IMR-90 (cell line): Measurements from ENCODE around the gene BPTF. TPM values are rescaled to one million over a fixed set of nuclear protein-coding genes. Genes with fewer than 3 reads are reported as not detected.
A peak's percentile ranks its signal among the peaks of the same experiment; 100 is the strongest.

Source experiments
- ATAC-seq: fragments of 200-7000 bp; cut with Tn5 transposase; 2 replicates; pipeline ENCODE4 v1.9.1; 2020; ENCODE audit warnings: low read depth, mild to moderate bottlenecking, moderate library complexity
- BruUV-seq: library from RNA; stranded (reverse); fragments of 400-500 nt; replicated peaks from 2 replicates; lab custom pipeline; 2021; lab: Mats Ljungman, UMichigan
- CTCF ChIA-PET: fragments of 300-600 bp; formaldehyde crosslinking; extraction: SDS; loops from one replicate; lab custom pipeline; 2021; ENCODE audit warnings: antibody characterized with exemption; lab: Yijun Ruan, JAX
- POLR2A ChIA-PET: fragments of 300-600 bp; sonication (Branson Sonifier 250); formaldehyde crosslinking; loops from one replicate; lab custom pipeline; 2022; ENCODE audit warnings: antibody characterized with exemption; ENCODE audit not compliant: unreplicated experiment; lab: Charles Lee
- DNase-seq: peaks from one replicate; pipeline ENCODE4 v3.0.0; 2013
- H2AFZ ChIP-seq: replicated peaks from 2 replicates; pipeline ENCODE3; 2013; ENCODE audit warnings: low read length, mild to moderate bottlenecking; ENCODE audit not compliant: poor library complexity
- H2AK5ac ChIP-seq: 2 replicates; pipeline ENCODE4 v1.6.1; 2013; ENCODE audit warnings: low read depth, low read length, inconsistent platforms
- H2AK9ac ChIP-seq: replicated peaks from 2 replicates; pipeline ENCODE3; 2013; ENCODE audit warnings: mild to moderate bottlenecking, low read depth, low read length, moderate library complexity; ENCODE audit not compliant: poor library complexity
- H2BK120ac ChIP-seq: 2 replicates; pipeline ENCODE4 v1.6.1; 2013; ENCODE audit warnings: low read depth, low read length, inconsistent platforms
- H2BK15ac ChIP-seq: 3 replicates; pipeline ENCODE4 v1.6.1; 2013; ENCODE audit warnings: low read depth, low read length, inconsistent platforms
- H2BK20ac ChIP-seq: 2 replicates; pipeline ENCODE4 v1.6.1; 2013; ENCODE audit warnings: low read depth, mild to moderate bottlenecking, inconsistent platforms, low read length, moderate library complexity
- H2BK5ac ChIP-seq: 2 replicates; pipeline ENCODE4 v1.6.1; 2013; ENCODE audit warnings: mild to moderate bottlenecking, low read depth, low read length, inconsistent platforms; ENCODE audit not compliant: poor library complexity, severe bottlenecking
- H3K14ac ChIP-seq: replicated peaks from 2 replicates; pipeline ENCODE4 v1.6.1; 2013; ENCODE audit warnings: low read depth, low read length, inconsistent platforms
- H3K18ac ChIP-seq: 2 replicates; pipeline ENCODE4 v1.6.1; 2013; ENCODE audit warnings: low read depth, low read length, control low read depth
- H3K23ac ChIP-seq: 2 replicates; pipeline ENCODE4 v1.6.1; 2013; ENCODE audit warnings: low read depth, low read length, inconsistent platforms
- H3K27ac ChIP-seq: 2 replicates; pipeline ENCODE4 v1.5.1; 2013; ENCODE audit warnings: mild to moderate bottlenecking, control low read depth, low read length; ENCODE audit not compliant: insufficient read depth
- H3K27me3 ChIP-seq: 2 replicates; pipeline ENCODE4 v1.6.1; 2013; ENCODE audit warnings: low read length; ENCODE audit not compliant: control insufficient read depth, insufficient read depth
- H3K36me3 ChIP-seq: 2 replicates; pipeline ENCODE4 v1.6.1; 2013; ENCODE audit warnings: low read length, mixed read lengths; ENCODE audit not compliant: control insufficient read depth, insufficient read depth
- H3K4ac ChIP-seq: 2 replicates; pipeline ENCODE4 v1.6.1; 2013; ENCODE audit warnings: low read depth, low read length, inconsistent platforms
- H3K4me1 ChIP-seq: 2 replicates; pipeline ENCODE4 v1.6.1; 2013; ENCODE audit warnings: low read length, mixed read lengths; ENCODE audit not compliant: control insufficient read depth, insufficient read depth
- H3K4me2 ChIP-seq: 2 replicates; pipeline ENCODE4 v1.6.1; 2013; ENCODE audit warnings: low read depth, mild to moderate bottlenecking, control low read depth, low read length, moderate library complexity
- H3K4me3 ChIP-seq: 2 replicates; pipeline ENCODE4 v1.5.1; 2013; ENCODE audit warnings: low read depth, mild to moderate bottlenecking, control low read depth, low read length, moderate library complexity; ENCODE audit not compliant: insufficient read depth
- H3K56ac ChIP-seq: 2 replicates; pipeline ENCODE4 v1.6.1; 2013; ENCODE audit warnings: low read length, inconsistent platforms; ENCODE audit not compliant: insufficient read depth; ENCODE audit errors: extremely low read depth
- H3K79me1 ChIP-seq, 2 experiments: 2 replicates each; pipeline ENCODE4 v1.6.1; 2013; ENCODE audit warnings: low read length in 2 of 2, inconsistent platforms in 1 of 2, low read depth in 1 of 2
- H3K9ac ChIP-seq: 2 replicates; pipeline ENCODE4 v1.6.1; 2013; ENCODE audit warnings: low read depth, low read length, control low read depth
- H3K9me1 ChIP-seq: 2 replicates; pipeline ENCODE4 v1.6.1; 2013; ENCODE audit warnings: low read length, inconsistent platforms; ENCODE audit not compliant: insufficient read depth
- H3K9me3 ChIP-seq: 2 replicates; pipeline ENCODE4 v1.6.1; 2013; ENCODE audit warnings: low read length; ENCODE audit not compliant: control insufficient read depth, insufficient read depth
- H4K20me1 ChIP-seq: 2 replicates; pipeline ENCODE4 v1.6.1; 2013; ENCODE audit warnings: low read length, inconsistent platforms; ENCODE audit not compliant: insufficient read depth
- H4K5ac ChIP-seq: 2 replicates; pipeline ENCODE4 v1.6.1; 2013; ENCODE audit warnings: mild to moderate bottlenecking, low read depth, low read length, control low read depth
- H4K8ac ChIP-seq, 2 experiments: 2 replicates each; pipeline ENCODE4 v1.6.1; 2013; ENCODE audit warnings: low read depth in 2 of 2, low read length in 2 of 2, control low read depth in 1 of 2, inconsistent platforms in 1 of 2
- H4K91ac ChIP-seq: 2 replicates; pipeline ENCODE4 v1.6.1; 2013; ENCODE audit warnings: low read depth, low read length, inconsistent platforms; ENCODE audit not compliant: insufficient read depth
- BHLHE40 ChIP-seq: fragments of 150-350 bp; IDR thresholded peaks from 2 replicates; pipeline ENCODE4 v1.6.1; 2016; ENCODE audit warnings: mild to moderate bottlenecking, low read depth, low read length
- CEBPB ChIP-seq: IDR thresholded peaks from 2 replicates; pipeline ENCODE4 v1.6.1; 2012; ENCODE audit warnings: low read depth, low read length, improper control_type of control experiment
- CHD1 ChIP-seq: IDR thresholded peaks from 2 replicates; pipeline ENCODE4 v1.6.1; 2012; ENCODE audit warnings: low read depth, low read length, improper control_type of control experiment
- FOS ChIP-seq: fragments of 150-350 bp; IDR thresholded peaks from 2 replicates; pipeline ENCODE4 v1.6.1; 2016; ENCODE audit warnings: low read depth, low read length
- MAFK ChIP-seq: IDR thresholded peaks from 2 replicates; pipeline ENCODE4 v1.6.1; 2012; ENCODE audit warnings: low read depth, low read length, improper control_type of control experiment
- MAZ ChIP-seq: IDR thresholded peaks from 2 replicates; pipeline ENCODE4 v1.6.1; 2012; ENCODE audit warnings: low read depth, mild to moderate bottlenecking, low read length, improper control_type of control experiment, moderate library complexity, borderline replicate concordance
- MXI1 ChIP-seq: IDR thresholded peaks from 2 replicates; pipeline ENCODE4 v1.6.1; 2012; ENCODE audit warnings: low read depth, mild to moderate bottlenecking, low read length, moderate library complexity, borderline replicate concordance
- NFE2L2 ChIP-seq: fragments of 150-350 bp; IDR thresholded peaks from 2 replicates; pipeline ENCODE4 v1.6.1; 2016; ENCODE audit warnings: low read depth, mild to moderate bottlenecking, low read length
- POLR2A ChIP-seq: IDR thresholded peaks from 2 replicates; pipeline ENCODE4 v1.6.1; 2012; ENCODE audit warnings: mild to moderate bottlenecking, low read depth, low read length
- RAD21 ChIP-seq: IDR thresholded peaks from 2 replicates; pipeline ENCODE4 v1.6.1; 2012; ENCODE audit warnings: low read length, improper control_type of control experiment
- RCOR1 ChIP-seq: IDR thresholded peaks from 2 replicates; pipeline ENCODE4 v1.6.1; 2012; ENCODE audit warnings: mild to moderate bottlenecking, low read length, improper control_type of control experiment; ENCODE audit not compliant: insufficient replicate concordance
- RFX5 ChIP-seq: IDR thresholded peaks from 2 replicates; pipeline ENCODE4 v1.8.0; 2012; ENCODE audit warnings: low read depth, mild to moderate bottlenecking, low read length, moderate library complexity
- SMC3 ChIP-seq: fragments of 150-350 bp; IDR thresholded peaks from 2 replicates; pipeline ENCODE4 v1.6.1; 2016; ENCODE audit warnings: low read depth, mild to moderate bottlenecking, antibody characterized with exemption, low read length, moderate library complexity
- WGBS, 2 experiments: methylation state at CpG; one replicate each; pipeline versions ENCODE4 v1.1.5 to v1.1.7; 2013; ENCODE audit warnings: missing lambda C conversion rate in 2 of 2; ENCODE audit not compliant: insufficient read length in 1 of 2; ENCODE audit errors: extremely low coverage in 2 of 2; 5-methylcytosine and 5-hydroxymethylcytosine counted together
- dilution Hi-C: fragments of 300-500 bp; cut with HindIII; formaldehyde crosslinking; loops from one replicate; pipeline ENCODE4 v1.14.3; 2018; ENCODE audit warnings: low sequenced_read_pairs; ENCODE audit not compliant: unreplicated experiment
- in situ Hi-C: fragments of 300-500 bp; cut with MboI; formaldehyde crosslinking; loops from 3 replicates; pipeline ENCODE4 v1.14.3; 2019; ENCODE audit warnings: low sequenced_read_pairs, inconsistent platforms, mixed read lengths
- intact Hi-C: fragments of 100-400 bp; cut with micrococcal nuclease; formaldehyde crosslinking; loops from 2 replicates; pipeline ENCODE4 v1.10.0; 2022
- polyA plus RNA-seq, 3 experiments: library from polyadenylated mRNA; depleted of rRNA; stranded (reverse); fragments of >200 nt; gene quantifications; 2 replicates each; pipeline ENCODE4 v1.2.3, GENCODE V29; 2012; ENCODE audit warnings: low replicate concordance in 1 of 3
- total RNA-seq: library from RNA; depleted of rRNA; stranded (reverse); fragments of >200 nt; gene quantifications from 2 replicates; pipeline ENCODE4 v1.2.3, GENCODE V29; 2012
- TF ChIP-seq, protein P1 (sequence below): fragments of 150-350 bp; IDR thresholded peaks from 2 replicates; pipeline ENCODE4 v1.6.1; 2017; ENCODE audit warnings: mild to moderate bottlenecking, antibody characterized with exemption, low read length, low read depth
- TF ChIP-seq, protein P2 (sequence below): fragments of 150-350 bp; IDR thresholded peaks from 2 replicates; pipeline ENCODE4 v1.6.1; 2016; ENCODE audit warnings: low read depth, mild to moderate bottlenecking, low read length, moderate library complexity, borderline replicate concordance
- TF ChIP-seq, protein P3 (sequence below): conservative IDR thresholded peaks from 2 replicates; pipeline ENCODE4 v1.5.1; 2012; ENCODE audit warnings: mild to moderate bottlenecking, low read depth, low read length, improper control_type of control experiment

The BPTF gene
- total and polyA plus RNA-seq, 2 of the 4 experiments (the other 2 are of a cell fraction), result 32.3 to 35.7 TPM

DNA sequence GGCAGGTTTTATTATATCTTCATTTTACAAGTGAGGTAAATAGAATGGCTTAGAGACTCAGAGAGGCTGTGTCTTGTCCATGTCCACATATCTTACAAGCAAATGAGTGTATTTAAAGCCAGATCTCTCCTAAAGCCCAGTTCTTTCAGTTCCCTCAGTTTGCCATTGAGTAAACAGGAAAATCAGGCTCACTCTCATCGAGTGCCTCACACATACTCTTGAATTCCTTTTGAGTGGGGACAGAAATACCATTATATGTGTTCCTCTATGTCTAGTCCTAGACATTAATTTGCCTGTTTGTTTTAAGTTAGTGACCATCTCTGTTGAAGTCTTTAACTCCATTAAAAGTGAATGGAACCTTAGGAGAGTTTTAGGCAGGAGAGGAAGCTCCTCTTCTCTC, 40.1 kb downstream of the BPTF start:
- no peak overlapping the region for H4K91ac ChIP-seq
- in situ Hi-C loops (no loop called here), dilution Hi-C loops (no loop called here), intact Hi-C loops (no loop called here)
- H4K5ac ChIP-seq, result no peak overlapping the region
- H3K9me1 ChIP-seq, result peaks cover 10% of the 10 kb centered on the region
- no peak overlapping the region for H4K8ac ChIP-seq
- H3K4ac ChIP-seq, result no peak overlapping the region
- no peak overlapping the region for H2BK20ac ChIP-seq
- TF ChIP-seq, protein P1, sequence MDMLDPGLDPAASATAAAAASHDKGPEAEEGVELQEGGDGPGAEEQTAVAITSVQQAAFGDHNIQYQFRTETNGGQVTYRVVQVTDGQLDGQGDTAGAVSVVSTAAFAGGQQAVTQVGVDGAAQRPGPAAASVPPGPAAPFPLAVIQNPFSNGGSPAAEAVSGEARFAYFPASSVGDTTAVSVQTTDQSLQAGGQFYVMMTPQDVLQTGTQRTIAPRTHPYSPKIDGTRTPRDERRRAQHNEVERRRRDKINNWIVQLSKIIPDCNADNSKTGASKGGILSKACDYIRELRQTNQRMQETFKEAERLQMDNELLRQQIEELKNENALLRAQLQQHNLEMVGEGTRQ, result no peak
- TF ChIP-seq BHLHE40 (no peak), RCOR1 (no peak), CEBPB (no peak), NFE2L2 (no peak), SMC3 (no peak), CHD1 (no peak), RAD21 (no peak), RFX5 (no peak), POLR2A (no peak), MAZ (no peak), MXI1 (no peak), FOS (no peak), MAFK (no peak)
- TF ChIP-seq, protein P2, sequence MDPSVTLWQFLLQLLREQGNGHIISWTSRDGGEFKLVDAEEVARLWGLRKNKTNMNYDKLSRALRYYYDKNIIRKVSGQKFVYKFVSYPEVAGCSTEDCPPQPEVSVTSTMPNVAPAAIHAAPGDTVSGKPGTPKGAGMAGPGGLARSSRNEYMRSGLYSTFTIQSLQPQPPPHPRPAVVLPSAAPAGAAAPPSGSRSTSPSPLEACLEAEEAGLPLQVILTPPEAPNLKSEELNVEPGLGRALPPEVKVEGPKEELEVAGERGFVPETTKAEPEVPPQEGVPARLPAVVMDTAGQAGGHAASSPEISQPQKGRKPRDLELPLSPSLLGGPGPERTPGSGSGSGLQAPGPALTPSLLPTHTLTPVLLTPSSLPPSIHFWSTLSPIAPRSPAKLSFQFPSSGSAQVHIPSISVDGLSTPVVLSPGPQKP, result no peak
- TF ChIP-seq, protein P3, sequence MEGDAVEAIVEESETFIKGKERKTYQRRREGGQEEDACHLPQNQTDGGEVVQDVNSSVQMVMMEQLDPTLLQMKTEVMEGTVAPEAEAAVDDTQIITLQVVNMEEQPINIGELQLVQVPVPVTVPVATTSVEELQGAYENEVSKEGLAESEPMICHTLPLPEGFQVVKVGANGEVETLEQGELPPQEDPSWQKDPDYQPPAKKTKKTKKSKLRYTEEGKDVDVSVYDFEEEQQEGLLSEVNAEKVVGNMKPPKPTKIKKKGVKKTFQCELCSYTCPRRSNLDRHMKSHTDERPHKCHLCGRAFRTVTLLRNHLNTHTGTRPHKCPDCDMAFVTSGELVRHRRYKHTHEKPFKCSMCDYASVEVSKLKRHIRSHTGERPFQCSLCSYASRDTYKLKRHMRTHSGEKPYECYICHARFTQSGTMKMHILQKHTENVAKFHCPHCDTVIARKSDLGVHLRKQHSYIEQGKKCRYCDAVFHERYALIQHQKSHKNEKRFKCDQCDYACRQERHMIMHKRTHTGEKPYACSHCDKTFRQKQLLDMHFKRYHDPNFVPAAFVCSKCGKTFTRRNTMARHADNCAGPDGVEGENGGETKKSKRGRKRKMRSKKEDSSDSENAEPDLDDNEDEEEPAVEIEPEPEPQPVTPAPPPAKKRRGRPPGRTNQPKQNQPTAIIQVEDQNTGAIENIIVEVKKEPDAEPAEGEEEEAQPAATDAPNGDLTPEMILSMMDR, result no peak
- no CpG with 5 or more reads among the region's 1 CpG for WGBS, 2 experiments
- no peak overlapping the region for H3K14ac ChIP-seq
- H3K9me3 ChIP-seq, result no peaks in the 10 kb centered on the region
- CTCF ChIA-PET, result no interaction called here
- no peak overlapping the region for H3K18ac ChIP-seq
- no peak overlapping the region for H2BK15ac ChIP-seq
- H2AK9ac ChIP-seq, result no peak overlapping the region
- no peaks in the 10 kb centered on the region for H3K27me3 ChIP-seq
- H2BK5ac ChIP-seq, result no peak overlapping the region
- H2AK5ac ChIP-seq, result no peak overlapping the region
- peaks cover 6% of the 10 kb centered on the region for H3K4me1 ChIP-seq
- peak; percentile 18 for DNase-seq
- peaks cover 38% of the 10 kb centered on the region for H4K20me1 ChIP-seq
- H3K79me1 ChIP-seq, result peaks cover 27 to 70% of the 10 kb centered on the region in 2 experiments
- no peak overlapping the region for H3K23ac ChIP-seq
- H2AFZ ChIP-seq, result no peak overlapping the region
- H3K36me3 ChIP-seq, result peaks cover 5% of the 10 kb centered on the region; the same call in 1 of the 2 replicates
- no peak overlapping the region for H3K9ac ChIP-seq
- H3K27ac ChIP-seq, result no peak overlapping the region
- no peak overlapping the region for H3K4me2 ChIP-seq
- H3K4me3 ChIP-seq, result no peak overlapping the region
- H3K56ac ChIP-seq, result no peak overlapping the region
- ATAC-seq, result peak; percentile 68
- no TSS peak for BruUV-seq
- no peak overlapping the region for H2BK120ac ChIP-seq
- POLR2A ChIA-PET, result no interaction called here
